HEK293 (cell line): Measurements from ENCODE around the gene VSIG10L.

Experiments
- CTCF ChIA-PET: fragments of 350-600 bp; formaldehyde crosslinking; extraction: SDS; loops from one replicate; lab custom pipeline; 2021; ENCODE audit warnings: antibody characterized with exemption; lab: Yijun Ruan, JAX
- POLR2A ChIA-PET: fragments of 300-600 bp; formaldehyde crosslinking; extraction: SDS; loops from one replicate; lab custom pipeline; 2020; ENCODE audit warnings: antibody characterized with exemption, inconsistent platforms; lab: Yijun Ruan, JAX
- H3K27ac ChIP-seq: fragments of 200-500 bp; sonication (Bioruptor generic); 2 replicates; pipeline ENCODE4 v1.5.1; 2014; ENCODE audit warnings: low read depth, low read length, control low read depth, inconsistent platforms; ENCODE audit errors: extremely low read depth
- H3K36me3 ChIP-seq, 2 experiments: fragments of 200-500 bp in 1 of 2; sonication (Bioruptor generic) in 1 of 2; 1 replicate in 1 of 2; 2 replicates in 1 of 2; pipeline ENCODE4 v1.5.1; 2014 to 2017; ENCODE audit warnings: inconsistent platforms in 2 of 2, low read length in 2 of 2; ENCODE audit not compliant: control insufficient read depth in 2 of 2, insufficient read depth in 1 of 2
- H3K4me1 ChIP-seq: fragments of 200-500 bp; sonication (Bioruptor generic); 2 replicates; pipeline ENCODE4 v1.5.1; 2014; ENCODE audit warnings: mild to moderate bottlenecking, low read length, inconsistent platforms; ENCODE audit not compliant: control insufficient read depth, insufficient read depth
- H3K4me3 ChIP-seq: 2 replicates; pipeline ENCODE4 v1.5.1; 2011; ENCODE audit warnings: low read depth, mild to moderate bottlenecking, control low read depth, low read length, moderate library complexity
- H3K9me3 ChIP-seq: fragments of 200-500 bp; sonication (Bioruptor generic); 2 replicates; pipeline ENCODE4 v1.5.1; 2014; ENCODE audit warnings: low read depth, low read length, inconsistent platforms; ENCODE audit not compliant: control insufficient read depth, insufficient read depth
- BCL11A ChIP-seq: fragments of 450-650 bp; formaldehyde crosslinking; IDR thresholded peaks from 2 replicates; pipeline ENCODE4 v1.5.1; 2016; ENCODE audit warnings: low read depth, missing biosample characterization, missing genetic modification characterization
- EGR2 ChIP-seq: fragments of 450-650 bp; formaldehyde crosslinking; IDR thresholded peaks from 2 replicates; pipeline ENCODE4 v1.5.1; 2016; ENCODE audit warnings: low read depth, missing biosample characterization, missing genetic modification characterization
- GLI4 ChIP-seq: fragments of 450-650 bp; formaldehyde crosslinking; IDR thresholded peaks from 2 replicates; pipeline ENCODE4 v1.5.1; 2016; ENCODE audit warnings: missing biosample characterization, missing genetic modification characterization
- GLIS1 ChIP-seq: fragments of 450-650 bp; formaldehyde crosslinking; IDR thresholded peaks from 2 replicates; pipeline ENCODE4 v1.5.1; 2016; ENCODE audit warnings: missing biosample characterization, missing genetic modification characterization
- HOXC10 ChIP-seq: sonication (generic); formaldehyde crosslinking; IDR thresholded peaks from 2 replicates; pipeline ENCODE4 v1.8.1; 2023; ENCODE audit warnings: mild to moderate bottlenecking, missing genetic modification reagents
- KLF17 ChIP-seq: fragments of 450-650 bp; formaldehyde crosslinking; IDR thresholded peaks from 2 replicates; pipeline ENCODE4 v1.5.1; 2016; ENCODE audit warnings: missing biosample characterization, missing genetic modification characterization
- KLF7 ChIP-seq: fragments of 450-650 bp; formaldehyde crosslinking; IDR thresholded peaks from 2 replicates; pipeline ENCODE4 v1.5.1; 2016; ENCODE audit warnings: missing biosample characterization, missing genetic modification characterization, borderline replicate concordance
- KLF8 ChIP-seq: fragments of 450-650 bp; formaldehyde crosslinking; IDR thresholded peaks from 2 replicates; pipeline ENCODE4 v1.5.1; 2016; ENCODE audit warnings: missing biosample characterization, missing genetic modification characterization
- MZF1 ChIP-seq: fragments of 450-650 bp; formaldehyde crosslinking; IDR thresholded peaks from 2 replicates; pipeline ENCODE4 v1.5.1; 2017; ENCODE audit warnings: missing biosample characterization, missing genetic modification characterization, borderline replicate concordance
- PRDM10 ChIP-seq: fragments of 450-650 bp; formaldehyde crosslinking; IDR thresholded peaks from 2 replicates; pipeline ENCODE4 v1.5.1; 2016; ENCODE audit warnings: missing biosample characterization, missing genetic modification characterization
- SETDB1 ChIP-seq: IDR thresholded peaks from one replicate; pipeline ENCODE4 v1.6.1; 2017; ENCODE audit warnings: mild to moderate bottlenecking, low read length, moderate library complexity, mixed read lengths; ENCODE audit not compliant: insufficient read length
- SP3 ChIP-seq: fragments of 450-650 bp; formaldehyde crosslinking; IDR thresholded peaks from 2 replicates; pipeline ENCODE4 v1.5.1; 2016; ENCODE audit warnings: missing biosample characterization, missing genetic modification characterization
- ZBTB1 ChIP-seq: fragments of 450-650 bp; formaldehyde crosslinking; IDR thresholded peaks from 2 replicates; pipeline ENCODE4 v1.5.1; 2016; ENCODE audit warnings: missing biosample characterization, missing genetic modification characterization
- ZBTB44 ChIP-seq: fragments of 450-650 bp; IDR thresholded peaks from 2 replicates; pipeline ENCODE4 v1.5.1; 2018; ENCODE audit warnings: missing biosample characterization, mild to moderate bottlenecking, missing genetic modification characterization
- ZNF157 ChIP-seq: fragments of 450-650 bp; formaldehyde crosslinking; IDR thresholded peaks from 2 replicates; pipeline ENCODE4 v1.5.1; 2016; ENCODE audit warnings: missing biosample characterization, missing genetic modification characterization
- ZNF19 ChIP-seq: fragments of 450-650 bp; formaldehyde crosslinking; IDR thresholded peaks from 2 replicates; pipeline ENCODE4; 2016; ENCODE audit warnings: missing biosample characterization, missing genetic modification characterization, low read depth
- ZNF221 ChIP-seq: fragments of 450-650 bp; formaldehyde crosslinking; IDR thresholded peaks from 2 replicates; pipeline ENCODE4 v1.5.1; 2017; ENCODE audit warnings: missing biosample characterization, missing genetic modification characterization, borderline replicate concordance
- ZNF23 ChIP-seq: fragments of 450-650 bp; formaldehyde crosslinking; IDR thresholded peaks from 2 replicates; pipeline ENCODE4 v1.5.1; 2016; ENCODE audit warnings: missing biosample characterization, missing genetic modification characterization, borderline replicate concordance
- ZNF26 ChIP-seq: fragments of 450-650 bp; formaldehyde crosslinking; IDR thresholded peaks from 2 replicates; pipeline ENCODE4 v1.5.1; 2016; ENCODE audit warnings: missing biosample characterization, missing genetic modification characterization
- ZNF335 ChIP-seq: fragments of 450-650 bp; formaldehyde crosslinking; conservative IDR thresholded peaks from 2 replicates; pipeline ENCODE4 v1.5.1; 2016; ENCODE audit warnings: missing biosample characterization, missing genetic modification characterization
- ZNF350 ChIP-seq: fragments of 450-650 bp; formaldehyde crosslinking; IDR thresholded peaks from 2 replicates; pipeline ENCODE4 v1.5.0; 2017; ENCODE audit warnings: missing biosample characterization, mild to moderate bottlenecking, missing genetic modification characterization
- ZNF596 ChIP-seq: fragments of 450-650 bp; IDR thresholded peaks from 2 replicates; pipeline ENCODE4 v1.5.0; 2018; ENCODE audit warnings: missing biosample characterization, mild to moderate bottlenecking, missing genetic modification characterization, moderate library complexity
- ZNF621 ChIP-seq: fragments of 450-650 bp; formaldehyde crosslinking; IDR thresholded peaks from 2 replicates; pipeline ENCODE4 v1.5.1; 2017; ENCODE audit warnings: missing biosample characterization, missing genetic modification characterization
- ZNF660 ChIP-seq: fragments of 450-650 bp; IDR thresholded peaks from 2 replicates; pipeline ENCODE4 v1.5.1; 2018; ENCODE audit warnings: missing biosample characterization, mild to moderate bottlenecking, missing genetic modification characterization
- ZNF670 ChIP-seq: fragments of 450-650 bp; formaldehyde crosslinking; IDR thresholded peaks from 2 replicates; pipeline ENCODE4 v1.5.1; 2016; ENCODE audit warnings: missing biosample characterization, missing genetic modification characterization, low read depth
- ZXDB ChIP-seq: fragments of 450-650 bp; formaldehyde crosslinking; IDR thresholded peaks from 2 replicates; pipeline ENCODE4 v1.5.1; 2016; ENCODE audit warnings: missing biosample characterization, missing genetic modification characterization
- TF ChIP-seq, protein P1 (sequence below): fragments of 450-650 bp; formaldehyde crosslinking; IDR thresholded peaks from 2 replicates; pipeline ENCODE4 v1.5.1; 2016; ENCODE audit warnings: missing biosample characterization, missing genetic modification characterization, low read depth
- TF ChIP-seq, protein P2 (sequence below): fragments of 450-650 bp; formaldehyde crosslinking; IDR thresholded peaks from 2 replicates; pipeline ENCODE4 v1.5.1; 2016; ENCODE audit warnings: missing biosample characterization, missing genetic modification characterization

VSIG10L gene

GRCh38 chr19:51339313-51339686 is 2.6 kb downstream of the VSIG10L start:
- peak overlapping the region; percentile 82 for H3K4me3 ChIP-seq
- POLR2A ChIA-PET, result interaction anchor here (0.6 to 2.2 kb wide), 29 partner anchors 9 to 609 kb away, joined by 3 to 37 read pairs (median 4); partner anchors contain the start of genes ETFB, LIM2 and NKG7
- H3K4me1 ChIP-seq, result 0 out of 2 replicates have a peak, but pooled peaks cover 8% of the 10 kb centered on the region
- CTCF ChIA-PET, result interaction anchor here (0.6 to 3.1 kb wide), 14 partner anchors 8 to 438 kb away, joined by 3 to 15 read pairs (median 3); no protein-coding TSS in a partner anchor
- H3K27ac ChIP-seq, result no peak overlapping the region
- no peaks in the 10 kb centered on the region for H3K9me3 ChIP-seq
- H3K36me3 ChIP-seq, result no peaks in the 10 kb centered on the region
- TF ChIP-seq PRDM10 (tag by site-specific recombination), result peak; percentile 92
- TF ChIP-seq HOXC10 (CRISPR knock-in tag), result no peak
- no peak for TF ChIP-seq GLIS1
- no peak for TF ChIP-seq ZNF19
- no peak; the same call in 1 of the 2 replicates for TF ChIP-seq SP3 (tag by site-specific recombination)
- TF ChIP-seq SETDB1, result no peak
- TF ChIP-seq KLF7 (tag by site-specific recombination), result 0 out of 2 replicates have a peak, but pooled peaks have one; percentile 21
- no peak for TF ChIP-seq KLF17 (tag by site-specific recombination)
- TF ChIP-seq ZNF670 (tag by site-specific recombination), result no peak
- no peak for TF ChIP-seq ZBTB1 (tag by site-specific recombination)
- no peak for TF ChIP-seq ZNF26 (tag by site-specific recombination)
- TF ChIP-seq ZBTB44 (tag by site-specific recombination), result no peak
- no peak for TF ChIP-seq ZNF660 (tag by site-specific recombination)
- no peak for TF ChIP-seq ZNF596 (tag by site-specific recombination)
- TF ChIP-seq MZF1 (tag by site-specific recombination), result no peak
- TF ChIP-seq ZNF157 (tag by site-specific recombination), result no peak
- TF ChIP-seq ZNF335 (tag by site-specific recombination), result peak; percentile 76
- no peak for TF ChIP-seq ZNF621
- TF ChIP-seq GLI4, result no peak
- TF ChIP-seq BCL11A (tag by site-specific recombination), result no peak
- no peak for TF ChIP-seq ZNF350 (tag by site-specific recombination)
- TF ChIP-seq ZNF23 (tag by site-specific recombination), result peak; percentile 8; the same call in 1 of the 2 replicates
- TF ChIP-seq EGR2 (tag by site-specific recombination), result no peak
- TF ChIP-seq ZXDB (tag by site-specific recombination), result no peak
- TF ChIP-seq, protein P1, sequence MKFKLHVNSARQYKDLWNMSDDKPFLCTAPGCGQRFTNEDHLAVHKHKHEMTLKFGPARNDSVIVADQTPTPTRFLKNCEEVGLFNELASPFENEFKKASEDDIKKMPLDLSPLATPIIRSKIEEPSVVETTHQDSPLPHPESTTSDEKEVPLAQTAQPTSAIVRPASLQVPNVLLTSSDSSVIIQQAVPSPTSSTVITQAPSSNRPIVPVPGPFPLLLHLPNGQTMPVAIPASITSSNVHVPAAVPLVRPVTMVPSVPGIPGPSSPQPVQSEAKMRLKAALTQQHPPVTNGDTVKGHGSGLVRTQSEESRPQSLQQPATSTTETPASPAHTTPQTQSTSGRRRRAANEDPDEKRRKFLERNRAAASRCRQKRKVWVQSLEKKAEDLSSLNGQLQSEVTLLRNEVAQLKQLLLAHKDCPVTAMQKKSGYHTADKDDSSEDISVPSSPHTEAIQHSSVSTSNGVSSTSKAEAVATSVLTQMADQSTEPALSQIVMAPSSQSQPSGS (tag by site-specific recombination), result no peak
- TF ChIP-seq KLF8 (tag by site-specific recombination), result no peak
- TF ChIP-seq ZNF221 (tag by site-specific recombination), result no peak
- TF ChIP-seq, protein P2, sequence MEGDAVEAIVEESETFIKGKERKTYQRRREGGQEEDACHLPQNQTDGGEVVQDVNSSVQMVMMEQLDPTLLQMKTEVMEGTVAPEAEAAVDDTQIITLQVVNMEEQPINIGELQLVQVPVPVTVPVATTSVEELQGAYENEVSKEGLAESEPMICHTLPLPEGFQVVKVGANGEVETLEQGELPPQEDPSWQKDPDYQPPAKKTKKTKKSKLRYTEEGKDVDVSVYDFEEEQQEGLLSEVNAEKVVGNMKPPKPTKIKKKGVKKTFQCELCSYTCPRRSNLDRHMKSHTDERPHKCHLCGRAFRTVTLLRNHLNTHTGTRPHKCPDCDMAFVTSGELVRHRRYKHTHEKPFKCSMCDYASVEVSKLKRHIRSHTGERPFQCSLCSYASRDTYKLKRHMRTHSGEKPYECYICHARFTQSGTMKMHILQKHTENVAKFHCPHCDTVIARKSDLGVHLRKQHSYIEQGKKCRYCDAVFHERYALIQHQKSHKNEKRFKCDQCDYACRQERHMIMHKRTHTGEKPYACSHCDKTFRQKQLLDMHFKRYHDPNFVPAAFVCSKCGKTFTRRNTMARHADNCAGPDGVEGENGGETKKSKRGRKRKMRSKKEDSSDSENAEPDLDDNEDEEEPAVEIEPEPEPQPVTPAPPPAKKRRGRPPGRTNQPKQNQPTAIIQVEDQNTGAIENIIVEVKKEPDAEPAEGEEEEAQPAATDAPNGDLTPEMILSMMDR (tag by site-specific recombination), result peak; percentile 7; the same call in 1 of the 2 replicates
